Limb (tissue), 2 donors: ENCODE data around the gene ST6GALNAC2.

ENCODE experiments used
- DNase-seq, 2 donors: peaks; one replicate each; pipeline ENCODE4 v3.0.0-alpha.2; 2016; ENCODE audit errors: extremely low spot score in 2 of 2

The ST6GALNAC2 gene

GRCh38 chr17:76556765-76557367 lies 28.8 kb downstream of the ST6GALNAC2 start:
- DNase-seq: no peak

GRCh38 chr17:76554131-76554530 lies 31.5 kb downstream of the ST6GALNAC2 start:
- DNase-seq: no peak

DNA sequence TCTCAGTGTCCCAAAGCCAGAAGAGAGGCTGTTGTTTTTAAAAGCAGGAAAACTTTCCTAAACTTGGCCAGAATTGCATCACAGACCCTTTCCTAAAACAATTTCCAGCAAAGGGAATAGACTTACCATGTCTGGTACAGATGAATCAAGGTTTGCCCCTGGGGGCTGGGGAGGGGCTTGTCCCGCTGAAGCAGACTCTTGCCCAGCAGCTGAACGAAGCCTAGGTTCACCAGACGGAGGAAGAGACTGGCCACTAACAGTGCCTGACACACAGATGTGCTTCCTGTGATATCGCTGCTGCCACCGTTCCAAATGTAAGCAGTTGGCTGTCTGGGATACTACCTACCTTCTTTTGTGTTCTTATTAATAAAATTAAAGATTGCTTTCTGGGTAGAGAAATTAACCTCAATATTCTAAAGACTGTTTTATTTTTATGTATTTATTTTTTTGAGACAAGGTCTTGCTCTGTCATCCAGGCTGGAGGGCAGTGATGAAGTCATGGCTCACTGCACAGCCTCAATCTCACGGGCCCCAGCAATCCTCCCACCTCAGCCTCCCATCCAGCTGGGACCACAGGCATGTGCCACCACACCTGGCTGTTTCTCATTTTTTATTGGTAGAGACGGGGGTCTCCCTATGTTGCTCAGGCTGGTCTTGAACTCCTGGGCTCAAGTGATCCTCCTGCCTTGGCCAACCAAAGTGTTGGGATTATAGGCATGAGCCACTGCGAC lies 32.3 kb downstream of the ST6GALNAC2 start:
- DNase-seq: no peak

DNA sequence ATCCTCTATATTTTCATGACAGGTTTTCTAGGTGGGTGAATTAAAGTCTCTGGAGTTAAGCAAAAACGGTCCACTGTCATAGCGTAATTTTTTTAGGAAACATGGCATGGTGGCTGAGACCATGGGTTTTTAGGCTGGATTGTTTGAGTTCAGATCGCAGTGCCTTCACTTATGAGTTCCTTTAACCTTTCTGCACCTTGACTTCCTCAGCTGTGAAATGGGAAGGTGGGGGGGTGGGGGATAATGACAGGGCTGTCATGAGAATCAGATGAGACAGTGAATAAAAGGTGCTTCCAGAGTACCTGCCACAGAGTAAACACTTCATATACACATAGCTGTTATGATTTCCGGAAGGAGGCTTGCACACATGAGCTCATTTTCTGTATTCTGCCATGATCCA lies 34.0 kb downstream of the ST6GALNAC2 start:
- DNase-seq: no peak

DNA sequence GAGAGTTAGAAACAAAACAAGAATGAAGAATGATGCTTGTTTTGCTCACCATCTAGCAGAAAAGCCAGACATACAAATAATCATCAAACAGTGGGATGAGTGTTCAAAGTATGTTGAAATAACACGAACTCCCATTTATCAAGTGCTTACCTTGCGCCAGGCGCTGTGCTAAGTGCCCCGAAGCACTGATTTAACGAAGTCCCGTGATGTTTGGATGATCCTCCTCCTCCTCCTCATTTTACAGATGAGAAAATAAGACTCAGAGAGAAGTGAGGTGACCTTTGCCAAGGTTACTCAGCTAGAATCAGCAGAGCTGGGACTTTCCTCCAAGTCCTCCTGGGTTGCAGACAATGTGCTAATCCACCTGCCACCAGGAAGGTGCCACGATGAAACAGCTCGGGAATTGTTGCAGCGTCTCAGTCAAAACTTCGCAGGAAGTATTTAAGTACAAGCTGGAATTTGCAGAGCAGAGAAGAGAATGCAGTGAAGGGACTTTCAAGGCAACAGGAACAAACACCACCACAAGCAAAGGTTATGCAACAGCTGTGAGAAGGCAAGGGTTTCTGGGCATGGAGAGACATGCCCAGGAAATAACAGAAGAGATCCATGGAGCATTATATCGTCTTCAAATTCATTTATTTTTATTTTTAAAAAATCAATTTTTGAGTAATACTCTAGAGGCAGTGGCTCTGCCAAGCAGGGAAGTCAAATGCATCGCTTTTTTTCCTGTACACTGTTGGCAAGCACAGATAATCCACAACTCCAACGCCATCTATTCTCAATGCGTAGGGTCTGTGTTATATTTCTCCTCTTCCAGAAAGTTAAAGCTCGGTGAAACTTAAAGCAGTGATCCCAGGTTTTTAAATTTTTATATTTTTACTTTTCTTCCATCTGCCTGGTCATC lies 34.7 kb downstream of the ST6GALNAC2 start:
- DNase-seq: no peak

DNA sequence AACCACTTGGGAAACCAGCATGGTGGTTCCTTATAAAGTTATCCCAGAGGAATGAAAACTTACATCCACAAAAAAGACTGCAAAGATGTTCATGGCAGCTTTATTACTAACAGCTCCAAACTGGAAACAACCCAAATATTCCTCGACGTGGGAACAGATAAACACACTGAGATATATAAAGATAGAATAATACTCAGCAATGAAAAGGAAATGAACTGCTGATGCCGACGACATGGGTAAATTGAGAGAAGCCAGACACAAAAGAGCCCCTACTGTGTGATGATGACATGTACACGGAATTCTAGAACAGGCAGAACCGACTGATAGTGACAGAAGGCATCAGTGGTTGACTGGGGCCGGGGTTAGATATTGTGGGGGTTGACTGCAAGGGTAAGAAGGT lies 36.1 kb downstream of the ST6GALNAC2 start:
- DNase-seq: no peak

- no peak for DNase-seq
Measured at GRCh38 chr17:76549215-76549518, 36.5 kb downstream of the ST6GALNAC2 start.

GRCh38 chr17:76548378-76549214 lies 37.1 kb downstream of the ST6GALNAC2 start:
- DNase-seq: no peak

DNA sequence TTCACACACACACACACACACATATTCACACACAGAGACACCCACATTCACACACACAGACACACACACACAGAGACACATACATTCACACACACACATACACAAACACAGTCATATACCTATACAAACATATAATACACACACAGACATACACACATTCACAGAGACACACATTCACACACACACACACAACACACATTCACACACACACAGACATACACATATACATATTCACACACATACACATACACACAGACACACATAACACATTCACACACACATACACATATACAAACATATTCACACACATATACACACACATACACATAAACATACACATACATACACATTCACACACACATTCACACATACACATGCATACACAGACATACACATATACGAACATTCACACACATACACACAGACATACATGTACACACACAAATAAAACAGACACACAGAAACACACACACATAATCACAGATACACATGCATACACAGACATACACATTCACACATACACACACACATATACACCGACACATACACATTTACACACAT lies 37.9 kb downstream of the ST6GALNAC2 start:
- DNase-seq: no peak

GRCh38 chr17:76547183-76547641 lies 38.4 kb downstream of the ST6GALNAC2 start:
- peak; percentile 75 to 80 for DNase-seq

DNA sequence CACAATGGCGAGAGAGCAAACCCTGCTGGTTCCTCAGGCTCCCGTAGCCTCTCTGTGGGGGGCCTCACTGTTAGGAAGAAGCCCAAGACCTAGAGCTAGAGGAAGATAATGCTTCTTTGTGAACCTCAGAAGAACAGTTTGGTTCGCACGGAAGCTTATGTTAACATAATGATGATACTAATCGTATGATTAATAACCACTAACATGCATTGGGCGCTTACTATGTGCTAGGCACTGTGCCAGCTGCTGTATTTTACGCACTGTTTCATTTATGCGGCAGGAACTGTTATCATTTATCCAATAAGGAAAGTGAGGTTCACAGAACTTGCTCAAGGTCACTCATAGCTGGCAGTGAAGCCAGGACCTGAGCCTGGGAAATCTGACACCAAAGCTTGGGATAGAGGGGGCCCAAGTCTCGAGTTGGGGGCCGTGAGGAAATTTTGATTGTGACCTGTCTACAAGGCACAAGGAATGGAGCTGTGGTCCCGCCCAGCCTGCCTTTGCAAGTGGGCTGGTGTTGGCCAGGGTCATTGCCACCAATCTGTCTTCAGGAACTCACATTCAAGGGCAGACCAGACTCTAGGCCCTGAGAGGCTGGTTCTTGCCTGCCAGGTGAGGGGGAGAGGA lies 39.0 kb downstream of the ST6GALNAC2 start:
- DNase-seq: no peak

DNA sequence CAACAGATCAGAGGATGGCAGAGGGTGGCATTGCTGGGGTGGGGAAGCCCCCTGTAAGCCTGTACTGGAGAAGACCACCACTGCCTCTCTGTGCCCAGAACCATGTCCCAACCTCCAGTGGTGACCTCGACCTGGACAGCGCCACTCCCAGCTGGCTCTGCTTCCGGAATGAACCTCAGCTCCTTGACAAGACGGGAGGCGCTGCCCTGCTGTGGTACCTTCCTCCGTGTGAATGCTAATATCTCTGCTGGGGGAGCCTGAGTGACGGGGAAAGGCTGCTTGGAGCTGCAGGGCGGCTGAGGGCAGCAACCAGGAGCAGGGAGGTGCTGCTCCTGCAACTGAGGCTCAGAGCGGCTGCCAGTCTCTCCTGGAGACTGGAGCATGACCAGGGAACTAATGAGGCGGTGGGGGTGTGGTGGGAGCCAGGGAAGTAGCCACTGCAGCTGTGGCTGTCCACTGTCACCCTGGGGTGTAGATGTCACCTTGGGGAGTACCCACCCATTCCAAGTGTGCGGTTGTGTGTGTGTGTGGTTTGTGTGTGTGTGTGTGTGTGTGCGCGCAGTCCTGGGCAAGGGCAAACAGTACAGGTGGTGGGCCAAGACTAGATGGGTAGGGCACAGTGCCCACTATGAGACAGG lies 39.6 kb downstream of the ST6GALNAC2 start:
- DNase-seq: no peak

GRCh38 chr17:76544546-76545365 lies 40.9 kb downstream of the ST6GALNAC2 start:
- DNase-seq: no peak

DNA sequence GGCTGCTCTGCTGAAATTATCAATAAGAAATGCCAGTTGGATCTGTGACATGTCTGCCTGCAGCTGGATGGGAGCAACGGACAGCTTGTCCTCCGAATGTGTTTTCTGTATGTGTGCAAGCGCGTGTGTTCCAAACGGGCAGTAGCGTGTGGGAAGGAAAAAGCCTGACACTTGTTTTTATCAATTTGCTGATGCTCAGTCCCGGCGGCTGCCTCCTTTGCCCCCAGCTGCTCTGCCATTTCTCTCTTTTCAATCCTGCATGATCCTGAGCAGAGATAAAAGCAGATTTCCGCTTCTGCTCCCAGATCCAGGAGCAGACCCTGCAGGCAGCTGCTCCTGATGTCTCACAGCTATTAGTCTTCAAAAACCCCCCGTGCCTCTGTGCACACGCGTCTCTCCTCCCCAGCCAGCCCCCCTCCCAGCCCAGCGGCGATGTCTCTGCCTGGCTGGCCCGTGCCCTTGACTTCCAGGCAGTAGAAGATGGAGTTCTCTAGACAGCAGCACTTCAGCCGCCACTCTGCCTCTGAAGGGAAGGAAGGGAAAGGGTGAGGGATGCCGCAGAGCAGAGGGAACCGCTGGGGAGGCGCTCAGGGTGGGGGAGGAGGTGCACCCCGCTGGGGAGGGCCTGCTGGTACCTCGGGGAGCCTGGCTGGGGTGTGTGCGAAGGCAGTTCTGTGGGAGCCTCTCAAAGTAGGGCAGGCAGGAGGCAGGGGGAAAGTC lies 41.7 kb downstream of the ST6GALNAC2 start:
- peak in 1 of 2 donors; percentile 61 for DNase-seq

DNA sequence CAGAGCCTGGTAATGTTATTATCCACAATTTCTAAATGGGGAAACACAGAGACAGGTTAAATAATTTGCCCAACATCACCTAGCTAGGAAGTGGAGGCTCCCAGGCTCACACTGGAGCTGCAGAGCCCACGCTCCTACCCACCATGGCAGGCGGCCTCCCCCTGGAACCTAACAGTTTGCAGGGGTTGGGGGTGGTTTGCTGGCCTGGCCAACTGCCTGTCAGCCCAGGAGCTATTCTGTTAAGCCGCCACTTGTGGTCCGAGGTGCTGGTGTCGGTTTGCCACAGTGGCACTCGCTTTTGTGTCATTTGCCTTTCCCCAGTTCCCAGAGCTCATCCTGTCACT lies 42.2 kb downstream of the ST6GALNAC2 start:
- DNase-seq: no peak

DNA sequence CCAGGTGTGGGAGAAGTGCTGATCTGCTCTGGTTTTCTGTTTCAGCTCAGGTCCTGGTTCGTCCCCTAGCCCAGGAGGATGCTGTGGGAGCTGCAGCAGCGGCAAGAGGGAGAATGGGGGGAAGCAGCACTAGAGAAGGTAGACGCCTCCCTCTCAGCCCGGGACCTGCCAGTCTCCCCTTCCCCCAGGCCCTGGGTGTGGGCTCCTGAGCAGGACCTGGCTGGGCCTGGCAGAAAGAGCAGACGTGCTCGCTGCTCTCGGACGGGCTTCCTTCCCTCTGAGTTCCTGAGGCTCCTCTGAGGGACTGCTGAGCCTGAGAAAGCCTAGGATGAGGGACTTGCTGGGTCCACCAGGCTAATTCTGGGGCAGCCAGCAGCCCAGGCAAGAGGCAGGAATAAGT lies 42.7 kb downstream of the ST6GALNAC2 start:
- DNase-seq: no peak

- DNase-seq: no peak
Measured at GRCh38 chr17:76542566-76542971, 43.1 kb downstream of the ST6GALNAC2 start.

- DNase-seq: no peak
Measured at GRCh38 chr17:76541739-76542454, 43.8 kb downstream of the ST6GALNAC2 start.
